ENCODE measurements around the gene VWC2L.

The VWC2L gene

DNA sequence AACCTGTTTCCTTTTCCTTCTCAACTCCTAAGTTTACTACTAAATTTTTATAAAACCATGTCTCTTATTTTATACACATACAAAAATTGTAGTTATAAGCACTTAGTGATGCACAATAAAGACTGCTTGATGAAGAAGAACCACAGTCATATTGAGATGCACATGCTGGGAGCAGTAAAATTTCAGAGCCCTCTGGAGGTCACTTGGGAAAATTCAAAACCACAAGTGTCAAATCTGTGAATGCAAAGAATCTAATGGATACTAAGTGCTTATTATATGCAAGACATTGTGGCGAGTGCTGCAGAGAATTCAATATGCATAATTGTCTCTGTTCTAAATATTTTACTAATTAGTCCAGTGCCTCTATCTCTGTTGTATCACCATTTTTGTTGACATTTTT is 180.5 kb downstream of the VWC2L start:
- FAIRE-seq = no peak
- DNase-seq (ENCODE audit: insufficient read length, low spot score) = no peak
- TF ChIP-seq POLR2AphosphoS5 (IDR thresholded peaks at IDR 0.05; ENCODE audit: low read depth, low read length) (no peak), SPI1 (IDR thresholded peaks at IDR 0.05; ENCODE audit: low read depth, low read length) (no peak), PAX5 (IDR thresholded peaks at IDR 0.05; ENCODE audit: insufficient read depth, low read length, severe bottlenecking) (no peak), POLR2A (IDR thresholded peaks at IDR 0.05; ENCODE audit: low read depth, low read length) (no peak), POU2F2 (IDR thresholded peaks at IDR 0.05; ENCODE audit: low read depth, low read length) (no peak), TAF1 (IDR thresholded peaks at IDR 0.05; ENCODE audit: low read depth, low read length) (no peak)

GRCh38 chr2:214592011-214592410 is 181.2 kb downstream of the VWC2L start:
- TF ChIP-seq POLR2A (IDR thresholded peaks at IDR 0.05; ENCODE audit: low read depth, low read length) = no peak
- no peak for TF ChIP-seq TAF1 (IDR thresholded peaks at IDR 0.05; ENCODE audit: low read depth, low read length)
- no peak for TF ChIP-seq POU2F2 (IDR thresholded peaks at IDR 0.05; ENCODE audit: low read depth, low read length)
- no peak for TF ChIP-seq SPI1 (IDR thresholded peaks at IDR 0.05; ENCODE audit: low read depth, low read length)
- TF ChIP-seq POLR2AphosphoS5 (IDR thresholded peaks at IDR 0.05; ENCODE audit: low read depth, low read length) = no peak
- no peak for TF ChIP-seq PAX5 (IDR thresholded peaks at IDR 0.05; ENCODE audit: insufficient read depth, low read length, severe bottlenecking)
- FAIRE-seq = no peak
- no peak for DNase-seq (ENCODE audit: insufficient read length, low spot score)

GRCh38 chr2:214593727-214594126 is 182.9 kb downstream of the VWC2L start:
- DNase-seq (ENCODE audit: insufficient read length, low spot score) = no peak
- no peak for FAIRE-seq
- no peak for TF ChIP-seq SPI1 (IDR thresholded peaks at IDR 0.05; ENCODE audit: low read depth, low read length)

DNA sequence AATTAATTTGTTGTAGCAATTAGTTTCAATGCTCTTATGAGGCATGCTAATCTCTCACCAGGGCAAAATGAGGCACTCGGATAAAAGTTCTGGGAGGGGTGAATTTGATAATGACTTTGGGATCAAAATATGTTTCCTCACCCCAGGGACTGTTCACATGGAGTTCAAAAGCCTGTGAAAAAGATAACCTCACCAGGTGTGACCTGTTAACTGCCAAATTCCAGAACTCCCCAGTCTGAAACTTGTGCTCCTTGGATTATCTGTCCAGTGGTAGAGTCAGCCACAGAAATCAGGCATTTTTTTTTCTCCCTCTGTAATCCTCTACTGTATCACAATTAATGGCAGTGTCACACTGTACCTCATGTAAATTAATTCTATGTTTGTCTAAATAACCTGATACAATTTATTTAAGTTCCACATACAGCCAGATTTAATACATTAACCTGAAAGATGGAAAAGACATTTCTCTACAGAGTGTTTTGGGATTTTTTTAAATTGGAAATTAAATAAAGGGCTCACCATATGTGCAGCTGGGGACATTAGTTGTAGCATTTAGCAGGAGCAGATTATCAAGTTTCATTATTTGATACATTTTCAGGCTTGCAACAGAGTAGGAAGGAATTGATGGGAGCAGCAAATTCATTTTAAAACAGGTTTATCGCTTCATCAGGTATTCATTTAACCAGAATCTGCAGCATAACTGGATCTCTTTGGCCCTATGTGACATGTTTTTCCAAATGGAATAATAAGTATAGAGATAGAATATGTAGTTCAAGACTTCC is 191.2 kb downstream of the VWC2L start:
- DNase-seq (ENCODE audit: insufficient read length, low spot score) (no peak), FAIRE-seq (no peak)
- no peak for TF ChIP-seq SPI1 (IDR thresholded peaks at IDR 0.05; ENCODE audit: low read depth, low read length)
- no peak for TF ChIP-seq POLR2AphosphoS5 (IDR thresholded peaks at IDR 0.05; ENCODE audit: low read depth, low read length)
- no peak for TF ChIP-seq TAF1 (IDR thresholded peaks at IDR 0.05; ENCODE audit: low read depth, low read length)
- TF ChIP-seq POLR2A (IDR thresholded peaks at IDR 0.05; ENCODE audit: low read depth, low read length) = no peak
- TF ChIP-seq PAX5 (IDR thresholded peaks at IDR 0.05; ENCODE audit: insufficient read depth, low read length, severe bottlenecking) = no peak
- TF ChIP-seq POU2F2 (IDR thresholded peaks at IDR 0.05; ENCODE audit: low read depth, low read length) = no peak

GRCh38 chr2:214604861-214605260 is 194.0 kb downstream of the VWC2L start:
- no peak for TF ChIP-seq POU2F2 (IDR thresholded peaks at IDR 0.05; ENCODE audit: low read depth, low read length)
- TF ChIP-seq TAF1 (IDR thresholded peaks at IDR 0.05; ENCODE audit: low read depth, low read length) = no peak
- no peak for TF ChIP-seq POLR2A (IDR thresholded peaks at IDR 0.05; ENCODE audit: low read depth, low read length)
- no peak for TF ChIP-seq POLR2AphosphoS5 (IDR thresholded peaks at IDR 0.05; ENCODE audit: low read depth, low read length)
- no peak for TF ChIP-seq PAX5 (IDR thresholded peaks at IDR 0.05; ENCODE audit: insufficient read depth, low read length, severe bottlenecking)
- TF ChIP-seq SPI1 (IDR thresholded peaks at IDR 0.05; ENCODE audit: low read depth, low read length) = no peak
- FAIRE-seq (no peak), DNase-seq (ENCODE audit: insufficient read length, low spot score) (no peak)

DNA sequence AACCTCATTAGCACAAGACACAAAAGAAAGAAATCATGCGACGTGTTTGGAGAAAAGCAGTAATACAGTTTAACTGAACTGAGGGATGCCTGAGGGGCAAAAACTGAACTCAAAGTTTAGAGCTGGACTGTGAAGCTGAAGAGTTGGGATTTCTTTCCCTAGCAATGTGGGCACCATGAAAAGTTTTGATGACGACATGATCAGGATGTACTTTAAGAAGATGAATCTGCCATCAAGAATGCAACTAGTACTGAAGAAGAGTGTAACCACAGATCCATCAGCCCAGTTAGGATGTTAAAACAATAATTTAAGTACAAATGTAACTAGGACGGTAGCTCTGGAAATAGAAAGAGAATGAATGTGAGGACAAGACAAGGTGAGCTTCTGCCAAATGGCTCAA is 196.2 kb downstream of the VWC2L start:
- no peak for FAIRE-seq
- no peak for DNase-seq (ENCODE audit: insufficient read length, low spot score)
- no peak for TF ChIP-seq SPI1 (IDR thresholded peaks at IDR 0.05; ENCODE audit: low read depth, low read length)
- no peak for TF ChIP-seq POLR2AphosphoS5 (IDR thresholded peaks at IDR 0.05; ENCODE audit: low read depth, low read length)
- TF ChIP-seq PAX5 (IDR thresholded peaks at IDR 0.05; ENCODE audit: insufficient read depth, low read length, severe bottlenecking) = no peak
- no peak for TF ChIP-seq POLR2A (IDR thresholded peaks at IDR 0.05; ENCODE audit: low read depth, low read length)
- TF ChIP-seq TAF1 (IDR thresholded peaks at IDR 0.05; ENCODE audit: low read depth, low read length) = no peak
- no peak for TF ChIP-seq POU2F2 (IDR thresholded peaks at IDR 0.05; ENCODE audit: low read depth, low read length)

- TF ChIP-seq POLR2A (IDR thresholded peaks at IDR 0.05; ENCODE audit: low read depth, low read length) = no peak
- no peak for TF ChIP-seq SPI1 (IDR thresholded peaks at IDR 0.05; ENCODE audit: low read depth, low read length)
- no peak for TF ChIP-seq POU2F2 (IDR thresholded peaks at IDR 0.05; ENCODE audit: low read depth, low read length)
- no peak for TF ChIP-seq TAF1 (IDR thresholded peaks at IDR 0.05; ENCODE audit: low read depth, low read length)
- no peak for TF ChIP-seq PAX5 (IDR thresholded peaks at IDR 0.05; ENCODE audit: insufficient read depth, low read length, severe bottlenecking)
- no peak for TF ChIP-seq POLR2AphosphoS5 (IDR thresholded peaks at IDR 0.05; ENCODE audit: low read depth, low read length)
- DNase-seq (ENCODE audit: insufficient read length, low spot score) = no peak
- no peak for FAIRE-seq
Measured at GRCh38 chr2:214611015-214611414, 200.2 kb downstream of the VWC2L start.

DNA sequence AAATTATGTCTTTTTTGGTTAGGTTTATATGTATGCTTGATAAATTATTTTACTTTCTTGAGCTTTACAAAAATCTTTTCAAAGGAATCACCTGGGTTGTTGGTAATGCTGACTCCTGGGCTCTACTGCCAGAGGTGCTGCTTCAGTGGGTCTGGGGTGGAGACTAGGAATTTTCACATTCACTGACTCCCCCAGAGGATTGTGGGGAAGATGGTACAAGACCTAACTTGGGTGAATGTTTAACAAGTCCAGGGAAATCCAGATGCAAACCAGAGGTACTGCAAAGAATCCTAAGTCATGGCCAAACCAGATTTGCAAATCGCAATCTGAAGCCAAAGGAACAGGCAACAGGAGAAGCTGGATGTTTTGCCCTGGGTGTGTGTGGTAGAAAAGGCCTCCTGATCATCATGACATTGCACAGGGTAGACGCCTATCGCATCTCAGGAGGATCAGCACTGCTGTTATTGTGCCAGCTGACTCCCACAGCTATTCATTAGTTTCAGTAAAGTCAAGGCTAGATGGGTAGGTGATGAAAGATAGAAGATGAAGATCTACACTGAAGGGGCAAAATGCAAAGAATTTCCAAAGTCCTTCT is 213.4 kb downstream of the VWC2L start:
- DNase-seq (ENCODE audit: insufficient read length, low spot score) (no peak), FAIRE-seq (no peak)
- TF ChIP-seq POLR2AphosphoS5 (IDR thresholded peaks at IDR 0.05; ENCODE audit: low read depth, low read length) = no peak
- no peak for TF ChIP-seq POLR2A (IDR thresholded peaks at IDR 0.05; ENCODE audit: low read depth, low read length)
- no peak for TF ChIP-seq PAX5 (IDR thresholded peaks at IDR 0.05; ENCODE audit: insufficient read depth, low read length, severe bottlenecking)
- no peak for TF ChIP-seq TAF1 (IDR thresholded peaks at IDR 0.05; ENCODE audit: low read depth, low read length)
- TF ChIP-seq SPI1 (IDR thresholded peaks at IDR 0.05; ENCODE audit: low read depth, low read length) = no peak
- no peak for TF ChIP-seq POU2F2 (IDR thresholded peaks at IDR 0.05; ENCODE audit: low read depth, low read length)

GRCh38 chr2:214628091-214628490 is 217.2 kb downstream of the VWC2L start:
- TF ChIP-seq POLR2A (IDR thresholded peaks at IDR 0.05; ENCODE audit: low read depth, low read length) (no peak), TAF1 (IDR thresholded peaks at IDR 0.05; ENCODE audit: low read depth, low read length) (no peak)
- FAIRE-seq = no peak

More at GRCh38 chr2:214628091-214628490, 217.2 kb downstream of the VWC2L start:
- no peak for DNase-seq (ENCODE audit: insufficient read length, low spot score)
